KBM-7 (cell line): ENCODE results near the gene BTN1A1.

Source experiments
- DNase-seq: peaks from one replicate; pipeline ENCODE4 v3.0.0-alpha.2; 2015
- in situ Hi-C: fragments of 300-500 bp; cut with MboI; formaldehyde crosslinking; loops from 2 replicates; pipeline ENCODE4 v1.14.3; 2020; ENCODE audit warnings: low sequenced_read_pairs, low pct_unique_long_range_greater_than_20kb, mixed read lengths

Gene BTN1A1

GRCh38 chr6:26552640-26553188 is 52.6 kb downstream of the BTN1A1 start:
- DNase-seq: no peak
- in situ Hi-C loops: no loop called here

- in situ Hi-C loops: no loop called here
- peak; percentile 92 for DNase-seq
Observed at GRCh38 chr6:26553264-26553634, 53.1 kb downstream of the BTN1A1 start.

GRCh38 chr6:26553635-26554446 is 53.7 kb downstream of the BTN1A1 start:
- in situ Hi-C loops: no loop called here
- DNase-seq: peak; percentile 94

DNA sequence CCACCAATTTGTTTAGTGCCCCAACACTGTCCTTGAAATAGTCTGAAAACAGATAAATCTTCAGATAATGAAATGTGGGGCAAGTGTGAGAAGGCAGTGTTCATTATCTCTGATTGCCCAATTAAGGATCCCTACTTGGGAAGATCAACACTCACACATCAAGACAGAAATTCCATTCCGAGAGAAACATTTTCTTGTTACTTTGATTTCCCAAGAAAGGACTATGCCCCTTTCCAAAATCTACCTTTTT is 54.3 kb downstream of the BTN1A1 start:
- no peak for DNase-seq
- in situ Hi-C loops: no loop called here

DNA sequence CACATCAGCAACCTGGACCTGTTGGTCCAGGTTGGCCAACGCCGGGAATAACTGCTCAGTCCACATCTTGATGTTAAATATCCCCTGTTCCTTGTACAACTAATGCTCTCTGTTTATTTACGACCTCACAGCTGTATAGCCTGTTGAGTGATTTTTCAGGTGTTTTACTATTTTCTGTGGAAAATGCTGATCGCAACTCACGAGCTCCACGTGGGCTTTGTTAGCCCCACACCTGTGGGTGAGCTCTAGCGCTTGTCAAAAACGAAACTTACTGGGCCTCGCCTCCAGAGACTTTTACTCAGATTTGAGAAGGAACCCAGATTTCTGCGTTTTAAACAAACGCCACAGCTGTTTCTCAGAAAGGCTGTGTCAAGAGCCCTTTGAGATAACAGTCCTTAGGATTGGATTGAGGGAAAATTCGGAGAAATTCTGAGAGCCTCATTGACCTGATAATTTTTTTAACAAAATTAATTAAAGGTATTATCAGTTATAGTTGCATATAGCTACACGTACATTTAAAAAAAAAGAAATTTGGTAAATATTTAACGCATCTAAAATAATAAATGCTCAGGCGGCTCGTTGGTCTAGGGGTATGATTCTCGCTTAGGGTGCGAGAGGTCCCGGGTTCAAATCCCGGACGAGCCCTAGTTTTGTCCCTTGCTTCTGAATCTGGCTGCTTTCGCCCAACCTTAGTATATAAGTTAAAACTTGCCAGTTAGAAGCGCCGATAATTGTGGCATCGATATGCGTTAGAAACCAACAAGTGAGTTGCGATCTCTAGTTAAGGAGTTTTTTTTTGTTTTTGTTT is 54.8 kb downstream of the BTN1A1 start:
- DNase-seq: peak; percentile 92
- in situ Hi-C loops: no loop called here

GRCh38 chr6:26555505-26556262 is 55.6 kb downstream of the BTN1A1 start:
- DNase-seq: peak; percentile 46
- in situ Hi-C loops: no loop called here

- in situ Hi-C loops: no loop called here
- peak; percentile 85 for DNase-seq
Observed at GRCh38 chr6:26556263-26557070, 56.4 kb downstream of the BTN1A1 start.
